ENCODE data around the gene NCR3LG1. TPM values are rescaled to one million over a fixed set of nuclear protein-coding genes. Genes with fewer than 3 reads are reported as not detected.

The NCR3LG1 gene
- total and polyA plus RNA-seq, 2 of the 8 experiments (the other 6 are each of a cell fraction or from before 2014, with no cell fraction given): 0.68 to 1.9 TPM

DNA sequence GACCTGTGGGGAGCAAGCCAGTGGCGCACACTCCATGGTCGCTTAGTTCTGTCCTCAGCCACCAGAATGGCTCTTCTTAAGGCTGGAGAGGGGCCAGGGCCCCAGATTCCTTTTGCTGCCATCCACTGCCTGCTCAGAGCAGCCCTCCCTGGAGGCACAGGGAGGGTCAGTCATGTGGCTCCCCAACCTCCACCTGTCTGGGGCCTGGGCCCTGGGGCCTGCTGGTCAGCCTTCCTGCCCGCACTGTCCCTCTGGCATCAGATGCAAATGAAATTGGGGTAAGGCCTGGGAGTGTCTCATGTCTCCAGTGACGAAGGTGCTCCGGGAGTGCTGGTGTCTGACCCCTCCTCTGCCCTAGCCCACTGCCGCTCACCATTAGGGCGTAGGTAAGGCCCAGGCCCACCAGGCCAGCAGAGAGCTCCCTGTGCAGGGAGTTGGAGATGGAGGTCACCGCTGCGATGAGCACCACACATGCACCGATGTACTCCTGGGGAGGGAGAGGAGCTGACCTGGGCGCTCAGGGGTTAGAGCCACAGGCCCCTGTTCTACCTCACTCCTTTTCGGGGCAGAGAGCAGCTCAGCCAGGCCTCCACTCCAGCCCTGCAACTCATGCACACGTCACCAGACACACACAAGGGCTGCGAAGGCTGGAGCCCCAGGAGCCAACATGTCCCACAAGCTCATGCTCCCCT, 45.9 kb downstream of the NCR3LG1 start (continued):
- no peak for TF ChIP-seq NANOG (IDR thresholded peaks at IDR 0.05; ENCODE audit: insufficient read depth, low read depth, low read length, poor library complexity, severe bottlenecking)
- no peak for TF ChIP-seq SP1 (IDR thresholded peaks at IDR 0.05; ENCODE audit: low read depth, low read length)
- TF ChIP-seq EGR1 (IDR thresholded peaks at IDR 0.05; ENCODE audit: borderline replicate concordance, low read depth, low read length): no peak
- TF ChIP-seq, protein P1, sequence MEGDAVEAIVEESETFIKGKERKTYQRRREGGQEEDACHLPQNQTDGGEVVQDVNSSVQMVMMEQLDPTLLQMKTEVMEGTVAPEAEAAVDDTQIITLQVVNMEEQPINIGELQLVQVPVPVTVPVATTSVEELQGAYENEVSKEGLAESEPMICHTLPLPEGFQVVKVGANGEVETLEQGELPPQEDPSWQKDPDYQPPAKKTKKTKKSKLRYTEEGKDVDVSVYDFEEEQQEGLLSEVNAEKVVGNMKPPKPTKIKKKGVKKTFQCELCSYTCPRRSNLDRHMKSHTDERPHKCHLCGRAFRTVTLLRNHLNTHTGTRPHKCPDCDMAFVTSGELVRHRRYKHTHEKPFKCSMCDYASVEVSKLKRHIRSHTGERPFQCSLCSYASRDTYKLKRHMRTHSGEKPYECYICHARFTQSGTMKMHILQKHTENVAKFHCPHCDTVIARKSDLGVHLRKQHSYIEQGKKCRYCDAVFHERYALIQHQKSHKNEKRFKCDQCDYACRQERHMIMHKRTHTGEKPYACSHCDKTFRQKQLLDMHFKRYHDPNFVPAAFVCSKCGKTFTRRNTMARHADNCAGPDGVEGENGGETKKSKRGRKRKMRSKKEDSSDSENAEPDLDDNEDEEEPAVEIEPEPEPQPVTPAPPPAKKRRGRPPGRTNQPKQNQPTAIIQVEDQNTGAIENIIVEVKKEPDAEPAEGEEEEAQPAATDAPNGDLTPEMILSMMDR (IDR thresholded peaks at IDR 0.05; ENCODE audit: control extremely low read depth in 1 of 3, insufficient read depth in 1 of 3, low read depth in 1 of 3, low read length in 3 of 3): no peak
- no peak for TF ChIP-seq CHD1 (IDR thresholded peaks at IDR 0.05; ENCODE audit: low read depth, low read length)

All from H1 (cell line).